Effector CD8-positive, alpha-beta T cell (primary cell): ENCODE measurements around the gene DSTN.

Experiments
- DNase-seq: peaks from one replicate; lab custom pipeline; 2025; lab: John Stamatoyannopoulos, UW

The DSTN gene

GRCh38 chr20:17580895-17581294 is 11.0 kb downstream of the DSTN start:
- DNase-seq: no peak

- no peak for DNase-seq
Measured at GRCh38 chr20:17583126-17583525, 13.3 kb downstream of the DSTN start.

GRCh38 chr20:17584689-17585088 is 14.8 kb downstream of the DSTN start:
- no peak for DNase-seq

GRCh38 chr20:17586250-17586649 is 16.4 kb downstream of the DSTN start:
- no peak for DNase-seq

- no peak for DNase-seq
Measured at GRCh38 chr20:17587148-17587547, 17.3 kb downstream of the DSTN start.

GRCh38 chr20:17587824-17588223 is 17.9 kb downstream of the DSTN start:
- DNase-seq: no peak

GRCh38 chr20:17589161-17589834 is 19.4 kb downstream of the DSTN start:
- DNase-seq: no peak

GRCh38 chr20:17590245-17590644 is 20.4 kb downstream of the DSTN start:
- no peak for DNase-seq

GRCh38 chr20:17593902-17594301 is 24.0 kb downstream of the DSTN start:
- DNase-seq: no peak

- DNase-seq: no peak
Measured at GRCh38 chr20:17594443-17594842, 24.6 kb downstream of the DSTN start.

GRCh38 chr20:17595856-17596255 is 26.0 kb downstream of the DSTN start:
- DNase-seq: no peak

GRCh38 chr20:17598013-17598550 is 28.2 kb downstream of the DSTN start:
- no peak for DNase-seq

- no peak for DNase-seq
Measured at GRCh38 chr20:17601957-17602356, 32.1 kb downstream of the DSTN start.

- no peak for DNase-seq
Measured at GRCh38 chr20:17602493-17602892, 32.6 kb downstream of the DSTN start.

- DNase-seq: no peak
Measured at GRCh38 chr20:17605131-17605660, 35.3 kb downstream of the DSTN start.

- no peak for DNase-seq
Measured at GRCh38 chr20:17606001-17606400, 36.1 kb downstream of the DSTN start.

GRCh38 chr20:17608701-17609497 is 39.0 kb downstream of the DSTN start:
- DNase-seq: no peak

- no peak for DNase-seq
Measured at GRCh38 chr20:17609811-17610377, 40.0 kb downstream of the DSTN start.

- no peak for DNase-seq
Measured at GRCh38 chr20:17610566-17611289, 40.9 kb downstream of the DSTN start.

GRCh38 chr20:17611290-17611539 is 41.3 kb downstream of the DSTN start:
- no peak for DNase-seq

- DNase-seq: no peak
Measured at GRCh38 chr20:17611540-17612286, 41.8 kb downstream of the DSTN start.
